Parathyroid adenoma (tissue), 2 donors: Measurements from ENCODE around the gene ABCC3.

Source experiments
- H2AFZ ChIP-seq: fragments of 300-600 bp; sonication (generic); one replicate; pipeline ENCODE4 v1.7.0; 2017; ENCODE audit warnings: antibody characterized with exemption, mild to moderate bottlenecking
- H3K27ac ChIP-seq: fragments of 300-600 bp; sonication (generic); one replicate; pipeline ENCODE4 v1.7.0; 2017
- H3K27me3 ChIP-seq: fragments of 300-600 bp; sonication (generic); one replicate; pipeline ENCODE4 v1.7.0; 2017; ENCODE audit warnings: low read length; ENCODE audit not compliant: control insufficient read depth, insufficient read depth
- H3K36me3 ChIP-seq: fragments of 300-600 bp; sonication (generic); one replicate; pipeline ENCODE4 v1.7.0; 2017; ENCODE audit warnings: low read length; ENCODE audit not compliant: control insufficient read depth, insufficient read depth
- H3K4me1 ChIP-seq: fragments of 300-600 bp; sonication (generic); one replicate; pipeline ENCODE4 v1.7.0; 2017; ENCODE audit warnings: control low read depth
- H3K4me2 ChIP-seq: fragments of 300-600 bp; sonication (generic); one replicate; pipeline ENCODE4 v1.7.0; 2017; ENCODE audit warnings: low read length
- H3K4me3 ChIP-seq: fragments of 300-600 bp; sonication (generic); one replicate; pipeline ENCODE4 v1.7.0; 2017; ENCODE audit warnings: low read depth, low read length
- H3K79me2 ChIP-seq: fragments of 300-600 bp; sonication (generic); one replicate; pipeline ENCODE4 v1.7.0; 2017; ENCODE audit warnings: control low read depth
- H3K9ac ChIP-seq: fragments of 300-600 bp; sonication (generic); one replicate; pipeline ENCODE4 v1.7.0; 2017; ENCODE audit warnings: mild to moderate bottlenecking
- H3K9me3 ChIP-seq: fragments of 300-600 bp; sonication (generic); one replicate; pipeline ENCODE4 v1.7.0; 2017; ENCODE audit warnings: low read length; ENCODE audit not compliant: control insufficient read depth
- TF ChIP-seq, protein P1 (sequence below): fragments of 300-600 bp; sonication (generic); IDR thresholded peaks from one replicate; pipeline ENCODE4 v1.7.0; 2017; ENCODE audit warnings: antibody characterized with exemption, mild to moderate bottlenecking
- donor health status: primary hyperparathyroidism.

Gene ABCC3

DNA sequence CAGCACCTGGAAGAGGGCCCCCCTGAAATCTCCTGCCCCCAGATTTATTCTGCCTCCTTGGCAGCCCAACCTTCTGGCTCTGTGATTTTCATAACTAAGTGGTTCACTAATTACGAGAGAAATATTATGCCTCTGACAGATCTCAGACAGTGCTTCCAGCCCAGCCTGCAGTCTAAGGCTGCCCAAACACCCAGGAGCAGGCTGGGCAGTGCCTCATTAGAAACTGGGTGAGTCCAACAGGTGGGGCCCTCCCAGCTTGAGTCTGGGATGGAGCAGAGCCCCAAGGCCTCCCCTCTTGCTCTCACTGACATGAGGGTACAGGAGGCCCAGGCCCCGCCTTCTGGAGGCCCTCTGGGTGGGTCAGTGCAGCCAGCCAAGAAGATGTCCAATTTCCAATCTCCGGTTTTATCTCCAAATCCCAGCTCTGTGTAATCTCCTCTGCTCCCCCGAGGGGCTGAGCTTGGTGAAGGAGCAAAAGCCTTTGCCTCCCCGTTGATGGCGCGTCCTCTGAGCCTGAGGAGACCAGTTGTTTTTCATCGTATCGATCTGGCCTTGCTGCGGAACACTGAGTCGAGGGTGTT is 20.1 kb upstream of the ABCC3 start:
- Histone ChIP-seq H3K9me3 (no peaks in the 10 kb centered on the region), H2AFZ (no peak overlapping the region), H3K27ac (no peak overlapping the region), H3K79me2 (no peaks in the 10 kb centered on the region), H3K4me1 (no peaks in the 10 kb centered on the region), H3K4me3 (no peak overlapping the region), H3K27me3 (no peaks in the 10 kb centered on the region), H3K9ac (no peak overlapping the region), H3K36me3 (no peaks in the 10 kb centered on the region), H3K4me2 (no peak overlapping the region)
- TF ChIP-seq, protein P1, sequence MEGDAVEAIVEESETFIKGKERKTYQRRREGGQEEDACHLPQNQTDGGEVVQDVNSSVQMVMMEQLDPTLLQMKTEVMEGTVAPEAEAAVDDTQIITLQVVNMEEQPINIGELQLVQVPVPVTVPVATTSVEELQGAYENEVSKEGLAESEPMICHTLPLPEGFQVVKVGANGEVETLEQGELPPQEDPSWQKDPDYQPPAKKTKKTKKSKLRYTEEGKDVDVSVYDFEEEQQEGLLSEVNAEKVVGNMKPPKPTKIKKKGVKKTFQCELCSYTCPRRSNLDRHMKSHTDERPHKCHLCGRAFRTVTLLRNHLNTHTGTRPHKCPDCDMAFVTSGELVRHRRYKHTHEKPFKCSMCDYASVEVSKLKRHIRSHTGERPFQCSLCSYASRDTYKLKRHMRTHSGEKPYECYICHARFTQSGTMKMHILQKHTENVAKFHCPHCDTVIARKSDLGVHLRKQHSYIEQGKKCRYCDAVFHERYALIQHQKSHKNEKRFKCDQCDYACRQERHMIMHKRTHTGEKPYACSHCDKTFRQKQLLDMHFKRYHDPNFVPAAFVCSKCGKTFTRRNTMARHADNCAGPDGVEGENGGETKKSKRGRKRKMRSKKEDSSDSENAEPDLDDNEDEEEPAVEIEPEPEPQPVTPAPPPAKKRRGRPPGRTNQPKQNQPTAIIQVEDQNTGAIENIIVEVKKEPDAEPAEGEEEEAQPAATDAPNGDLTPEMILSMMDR: no peak

DNA sequence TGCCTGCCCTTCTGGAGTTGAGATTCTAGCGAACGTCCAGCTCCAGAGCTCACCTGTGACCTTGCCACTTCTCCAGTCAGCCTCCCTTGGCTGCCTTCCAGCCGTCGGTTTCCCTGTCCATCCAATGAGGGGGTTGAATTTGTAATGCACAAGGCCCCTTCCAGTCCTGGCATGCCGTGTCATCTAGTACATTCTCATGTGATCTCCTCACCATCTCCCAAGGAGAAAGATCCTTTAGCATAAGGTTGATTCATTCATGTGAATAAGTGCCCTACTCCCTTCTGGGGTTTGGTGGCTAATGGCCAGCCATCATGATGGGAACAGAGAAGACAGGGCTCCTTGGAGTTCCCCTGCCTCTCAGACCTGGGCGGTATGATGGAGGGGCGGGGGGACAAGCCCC is 18.9 kb upstream of the ABCC3 start:
- H3K36me3 ChIP-seq: no peaks in the 10 kb centered on the region
- no peak overlapping the region for H3K27ac ChIP-seq
- H3K9ac ChIP-seq: no peak overlapping the region
- H3K4me3 ChIP-seq: no peak overlapping the region
- H3K9me3 ChIP-seq: no peaks in the 10 kb centered on the region
- H3K4me1 ChIP-seq: no peaks in the 10 kb centered on the region
- TF ChIP-seq, protein P1: no peak
- no peak overlapping the region for H2AFZ ChIP-seq
- no peaks in the 10 kb centered on the region for H3K27me3 ChIP-seq
- no peak overlapping the region for H3K4me2 ChIP-seq
- no peaks in the 10 kb centered on the region for H3K79me2 ChIP-seq

DNA sequence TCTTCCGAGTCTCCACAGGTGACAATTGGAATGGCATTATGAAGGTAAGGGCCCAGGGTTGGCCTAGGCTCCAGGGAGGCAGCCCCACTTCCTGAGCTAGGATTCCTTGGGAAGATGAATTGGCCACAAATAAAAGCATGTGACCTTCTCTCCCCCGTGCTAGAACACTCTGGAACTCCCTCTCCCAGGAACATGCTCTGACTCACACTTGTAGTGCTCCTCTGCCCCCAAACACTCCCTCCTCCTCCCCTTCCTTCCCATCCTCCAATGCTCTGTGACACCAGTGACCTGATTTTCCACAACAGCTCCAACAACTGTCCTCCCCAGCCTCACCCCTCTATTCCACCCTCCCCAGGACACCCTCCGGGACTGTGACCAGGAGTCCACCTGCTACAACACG is 16.4 kb upstream of the ABCC3 start:
- no peaks in the 10 kb centered on the region for H3K79me2 ChIP-seq
- no peak overlapping the region for H3K27ac ChIP-seq

DNA sequence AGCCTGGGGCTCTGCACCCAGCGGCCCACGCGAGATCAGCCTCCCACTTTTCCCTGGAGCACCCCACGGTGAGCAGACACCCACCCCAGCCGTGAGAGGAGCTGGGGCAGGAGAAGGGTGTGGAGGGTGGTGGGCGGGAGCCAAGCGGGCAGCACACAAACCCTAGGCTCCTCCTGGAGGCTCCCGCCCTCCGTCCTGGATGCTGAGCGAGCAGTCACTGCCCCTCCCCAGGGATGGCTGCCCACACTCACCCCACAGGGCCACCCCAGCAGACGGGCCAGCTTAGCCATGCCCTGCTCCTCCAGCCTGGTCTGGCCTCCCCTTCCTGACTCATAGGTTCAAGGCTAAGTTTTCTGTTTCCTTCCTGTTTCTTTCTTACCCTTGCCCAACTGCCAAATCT is 15.7 kb upstream of the ABCC3 start:
- H2AFZ ChIP-seq: no peak overlapping the region
- H3K27ac ChIP-seq: no peak overlapping the region
- H3K4me2 ChIP-seq: no peak overlapping the region
- no peaks in the 10 kb centered on the region for H3K4me1 ChIP-seq
- H3K36me3 ChIP-seq: no peaks in the 10 kb centered on the region
- no peak overlapping the region for H3K4me3 ChIP-seq
- H3K27me3 ChIP-seq: no peaks in the 10 kb centered on the region
- no peaks in the 10 kb centered on the region for H3K9me3 ChIP-seq
- H3K9ac ChIP-seq: no peak overlapping the region
- H3K79me2 ChIP-seq: no peaks in the 10 kb centered on the region
- TF ChIP-seq, protein P1: no peak

More for the DNA sequence above, 16.4 kb upstream of the ABCC3 start:
- Histone ChIP-seq H3K4me2 (no peak overlapping the region), H3K4me1 (no peaks in the 10 kb centered on the region), H3K9me3 (no peaks in the 10 kb centered on the region), H2AFZ (no peak overlapping the region), H3K9ac (no peak overlapping the region), H3K4me3 (no peak overlapping the region), H3K27me3 (no peaks in the 10 kb centered on the region), H3K36me3 (no peaks in the 10 kb centered on the region)
- TF ChIP-seq, protein P1: no peak

DNA sequence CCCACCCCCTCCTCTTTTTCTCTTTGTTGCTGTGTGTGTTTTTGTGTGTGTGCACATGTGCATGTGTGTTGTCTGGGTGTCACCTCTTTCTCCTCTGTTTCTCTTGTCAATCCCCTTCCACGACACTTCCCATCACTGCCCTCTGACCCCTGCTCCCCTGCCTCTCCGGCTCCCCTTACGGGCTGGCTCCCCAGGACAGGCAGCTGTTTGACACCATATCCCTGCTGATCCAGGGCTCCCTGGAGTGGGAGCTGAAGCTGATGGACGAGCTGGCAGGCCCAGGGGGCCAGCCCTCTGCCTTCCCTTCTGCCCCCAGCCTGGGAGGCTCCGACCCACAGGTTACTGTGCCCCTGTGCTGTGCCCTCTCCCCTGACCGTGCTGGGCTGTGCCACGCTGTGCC is 15.2 kb upstream of the ABCC3 start:
- Histone ChIP-seq H3K4me1 (no peaks in the 10 kb centered on the region), H3K79me2 (no peaks in the 10 kb centered on the region)

More for the DNA sequence above, 15.2 kb upstream of the ABCC3 start:
- Histone ChIP-seq H3K4me2 (no peak overlapping the region), H3K9ac (no peak overlapping the region), H3K4me3 (no peak overlapping the region), H3K27ac (no peak overlapping the region), H3K36me3 (no peaks in the 10 kb centered on the region), H2AFZ (no peak overlapping the region), H3K27me3 (no peaks in the 10 kb centered on the region), H3K9me3 (no peaks in the 10 kb centered on the region)
- TF ChIP-seq, protein P1: no peak
